GM12872 (cell line): Measurements from ENCODE around the gene DVL2.

Source experiments
- TF ChIP-seq, protein P1 (sequence below): IDR thresholded peaks from 3 replicates; pipeline ENCODE4 v1.5.1; 2011; ENCODE audit warnings: low read depth, mild to moderate bottlenecking, low read length, moderate library complexity; ENCODE audit not compliant: insufficient read depth

DVL2 gene

DNA sequence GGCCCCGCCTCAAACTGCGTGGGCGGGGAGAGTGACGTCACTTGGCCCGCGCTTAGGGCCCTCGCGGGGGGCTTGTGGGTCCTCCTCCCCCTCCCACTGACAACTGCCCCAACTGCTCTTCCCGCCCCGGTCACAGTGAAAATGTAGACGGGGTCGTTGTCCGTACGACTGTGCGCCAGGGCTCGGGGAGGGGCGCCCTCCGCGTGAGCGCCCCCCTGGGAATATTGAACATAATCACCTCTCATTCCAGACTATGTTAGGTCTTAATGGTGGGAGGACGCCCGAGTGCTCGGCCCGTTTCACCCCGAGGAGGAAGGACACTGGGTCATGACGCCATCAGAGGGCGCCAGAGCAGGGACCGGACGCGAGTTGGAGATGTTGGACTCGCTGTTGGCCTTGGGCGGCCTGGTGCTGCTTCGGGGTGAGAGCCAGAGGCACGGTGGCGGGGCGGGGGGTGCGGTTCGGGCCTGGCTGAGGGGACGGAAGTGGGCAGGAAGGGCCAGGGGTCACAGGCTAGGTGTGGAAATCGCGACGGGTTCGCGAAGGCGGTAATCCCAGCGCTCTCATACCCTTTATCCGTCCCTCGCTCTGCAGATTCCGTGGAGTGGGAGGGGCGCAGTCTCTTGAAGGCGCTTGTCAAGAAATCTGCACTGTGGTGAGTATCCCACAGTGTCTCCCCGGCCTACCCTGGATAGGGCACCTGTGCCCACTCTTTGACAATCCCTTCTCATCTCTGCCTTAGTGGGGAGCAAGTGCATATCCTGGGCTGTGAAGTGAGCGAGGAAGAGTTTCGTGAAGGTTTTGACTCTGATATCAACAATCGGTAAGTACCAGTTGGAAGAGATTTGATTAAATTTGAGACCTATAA, 18.1 kb upstream of the DVL2 start, which contains the start of gene ELP5:
Gene ELP5, plus strand, starts transcription at position 40 of the 868 bp plus-strand sequence. Its CDS starts 336 bp downstream, at position 376.
- TF ChIP-seq, protein P1, sequence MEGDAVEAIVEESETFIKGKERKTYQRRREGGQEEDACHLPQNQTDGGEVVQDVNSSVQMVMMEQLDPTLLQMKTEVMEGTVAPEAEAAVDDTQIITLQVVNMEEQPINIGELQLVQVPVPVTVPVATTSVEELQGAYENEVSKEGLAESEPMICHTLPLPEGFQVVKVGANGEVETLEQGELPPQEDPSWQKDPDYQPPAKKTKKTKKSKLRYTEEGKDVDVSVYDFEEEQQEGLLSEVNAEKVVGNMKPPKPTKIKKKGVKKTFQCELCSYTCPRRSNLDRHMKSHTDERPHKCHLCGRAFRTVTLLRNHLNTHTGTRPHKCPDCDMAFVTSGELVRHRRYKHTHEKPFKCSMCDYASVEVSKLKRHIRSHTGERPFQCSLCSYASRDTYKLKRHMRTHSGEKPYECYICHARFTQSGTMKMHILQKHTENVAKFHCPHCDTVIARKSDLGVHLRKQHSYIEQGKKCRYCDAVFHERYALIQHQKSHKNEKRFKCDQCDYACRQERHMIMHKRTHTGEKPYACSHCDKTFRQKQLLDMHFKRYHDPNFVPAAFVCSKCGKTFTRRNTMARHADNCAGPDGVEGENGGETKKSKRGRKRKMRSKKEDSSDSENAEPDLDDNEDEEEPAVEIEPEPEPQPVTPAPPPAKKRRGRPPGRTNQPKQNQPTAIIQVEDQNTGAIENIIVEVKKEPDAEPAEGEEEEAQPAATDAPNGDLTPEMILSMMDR, result peak; percentile 30; the same call in 2 of the 3 replicates

DNA sequence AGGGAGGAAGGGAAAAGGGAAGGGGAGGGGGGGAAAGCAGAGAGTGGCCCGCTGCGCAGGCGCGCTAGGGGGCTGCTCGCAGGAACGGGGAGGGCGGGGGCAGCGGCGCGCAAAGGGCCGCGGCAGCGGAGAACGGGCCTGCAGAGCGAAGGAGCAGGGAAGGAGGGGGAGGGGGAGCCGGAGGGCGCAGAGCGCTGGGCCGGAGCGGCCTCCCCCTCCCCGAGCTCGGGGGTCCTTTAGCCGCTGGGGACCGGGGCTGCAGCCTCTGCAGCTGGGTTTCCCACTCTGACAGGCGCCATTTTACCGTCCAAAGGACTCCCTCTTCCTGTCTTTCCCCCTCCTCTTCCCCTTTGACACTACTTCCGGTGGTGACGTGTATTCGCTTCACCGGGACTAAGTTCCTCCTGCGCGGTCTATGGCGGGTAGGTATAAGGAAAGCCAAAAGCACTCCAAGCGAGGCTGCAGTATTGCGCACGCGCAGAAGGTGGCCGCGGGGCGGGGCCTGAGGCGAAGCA, 17.4 kb upstream of the DVL2 start, which contains the start of gene CTDNEP1:
Gene CTDNEP1, minus strand, starts transcription at position 74 of the 515 bp plus-strand sequence. CDS start 438 bp downstream, outside the sequence.
- TF ChIP-seq, protein P1, result no peak

DNA sequence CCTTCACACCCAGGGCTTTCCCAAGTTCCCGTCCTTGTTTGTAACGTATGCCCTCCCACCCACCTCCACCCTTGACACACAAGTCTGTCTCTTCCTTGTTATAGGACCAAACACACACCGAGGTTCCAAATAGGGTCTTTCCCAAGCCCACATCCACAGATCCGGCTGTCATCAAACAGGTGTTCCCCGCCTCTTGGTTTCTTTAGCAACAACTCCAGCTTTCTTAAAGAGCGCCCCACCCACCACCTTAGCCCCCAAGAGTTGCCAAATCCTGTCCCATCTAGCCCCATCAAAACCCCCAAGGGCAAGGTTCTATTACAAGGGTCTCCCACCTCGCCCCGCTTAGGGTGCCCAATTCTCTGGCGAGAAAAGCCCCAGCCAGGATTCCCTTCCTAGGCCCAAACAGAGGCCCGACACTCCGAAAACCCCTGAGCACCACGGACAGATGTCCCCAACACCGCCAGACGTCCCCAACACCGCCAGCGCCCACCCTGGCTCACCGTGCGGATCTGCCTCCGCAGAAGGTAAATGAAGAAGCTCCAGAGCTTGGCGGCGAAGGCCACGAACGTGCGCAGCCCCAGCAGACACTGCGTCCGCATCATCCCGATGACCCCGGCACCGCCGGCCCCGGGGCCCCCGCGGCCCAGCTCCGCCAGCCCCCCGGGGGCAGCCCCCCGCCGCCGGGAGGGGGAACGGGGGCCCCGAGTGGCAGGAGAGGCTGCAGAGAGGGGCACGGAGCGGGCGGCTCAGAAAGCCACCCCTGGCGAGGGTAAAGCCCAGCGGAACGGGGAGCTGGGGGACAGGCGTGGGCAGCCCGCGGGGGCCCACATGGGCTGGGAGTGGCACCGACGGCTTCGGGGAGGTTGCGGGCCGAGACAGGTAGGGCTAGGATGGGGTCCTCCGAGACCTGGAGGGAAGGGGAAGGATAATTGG, 16.6 kb upstream of the DVL2 start:
- TF ChIP-seq, protein P1, result no peak

DNA sequence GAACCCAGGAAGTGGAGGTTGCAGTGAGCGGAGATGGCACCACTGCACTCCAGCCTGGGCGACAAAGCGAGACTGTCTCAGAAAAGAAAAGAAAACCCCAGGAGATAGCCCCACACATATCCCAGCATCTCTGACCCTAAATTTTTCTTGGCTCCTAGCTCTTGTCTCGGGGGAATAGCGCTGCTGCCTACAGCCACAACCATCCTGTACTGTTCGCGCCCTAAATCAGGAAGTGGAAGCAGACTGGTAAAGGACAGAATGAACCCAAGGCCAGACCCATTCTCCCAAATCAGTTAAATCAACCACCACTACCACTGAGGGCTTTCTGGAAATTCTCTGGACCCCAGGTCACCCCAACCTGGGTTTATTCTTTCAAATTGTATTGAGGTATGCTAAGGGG, 15.5 kb upstream of the DVL2 start:
- TF ChIP-seq, protein P1, result no peak

DNA sequence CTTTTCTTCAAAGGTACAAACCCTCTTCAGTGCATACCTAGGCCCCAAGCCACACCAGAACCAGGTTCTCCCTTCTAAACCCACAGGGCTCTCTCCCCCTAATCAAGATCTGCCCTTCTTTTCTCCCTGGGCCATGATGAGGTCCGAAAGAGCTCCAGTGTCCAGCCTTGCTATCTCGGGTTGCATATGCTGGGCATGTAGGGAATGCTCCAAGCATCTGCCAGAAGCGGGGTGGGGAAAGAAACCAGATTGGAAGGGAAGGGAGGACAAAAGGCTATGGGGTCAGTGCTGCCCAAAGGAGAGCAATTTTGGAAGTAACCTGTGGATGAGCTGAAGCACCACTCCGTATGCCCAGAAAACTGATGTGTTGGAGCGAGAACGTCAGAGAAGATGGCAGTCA, 14.9 kb upstream of the DVL2 start:
- TF ChIP-seq, protein P1, result no peak

DNA sequence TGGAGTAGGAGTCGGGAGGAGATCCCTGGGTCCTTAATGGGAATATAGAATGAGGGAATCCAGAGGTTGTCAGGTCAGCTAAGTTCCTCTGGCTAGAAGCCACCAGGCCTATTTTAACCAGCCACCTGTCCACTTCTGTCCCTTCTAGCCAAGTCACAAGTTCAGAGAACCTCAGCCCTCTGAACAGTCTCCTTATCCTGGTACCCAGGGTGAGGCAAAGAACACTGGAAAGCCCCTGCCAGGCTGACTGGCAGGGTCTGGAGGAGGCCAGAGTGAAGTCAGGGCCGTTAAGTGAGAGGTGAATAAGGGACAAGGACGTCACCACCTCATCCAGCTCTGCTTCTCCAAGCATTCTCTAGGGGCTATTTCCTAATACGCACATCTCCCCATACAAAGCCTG, 14.5 kb upstream of the DVL2 start:
- TF ChIP-seq, protein P1, result no peak

DNA sequence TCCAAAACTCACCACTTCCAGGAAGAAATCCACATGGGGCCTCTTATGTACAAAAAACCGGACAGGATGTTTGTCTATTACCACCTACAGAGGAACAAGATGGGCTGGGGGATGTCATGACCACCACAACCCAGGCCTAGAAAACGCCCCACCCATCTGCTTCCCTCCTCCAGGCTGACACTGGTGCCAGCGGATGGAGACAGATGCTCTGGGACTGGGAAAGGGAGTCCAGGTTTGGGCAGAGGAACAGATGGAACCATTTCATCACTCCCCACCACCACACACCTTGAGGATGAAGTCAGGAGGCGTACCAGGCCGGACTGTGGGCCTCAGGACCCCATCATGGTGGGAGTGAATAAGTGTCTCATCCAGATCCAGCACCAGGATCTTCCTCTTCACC, 12.5 kb upstream of the DVL2 start:
- TF ChIP-seq, protein P1, result no peak
